Stimulated activated CD8-positive, alpha-beta memory T cell treated with anti-CD3 and anti-CD28 coated beads, Interleukin-4, amount 100 ng/mL, for 1 hour (primary cell): Measurements from ENCODE around the gene CDKN2D.

Experiments
- DNase-seq, 2 donors: peaks; one replicate each; pipeline ENCODE4 v3.0.0-alpha.2; 2020; ENCODE audit warnings: low read depth in 2 of 2, low spot score in 1 of 2

The CDKN2D gene

GRCh38 chr19:10521461-10522171 lies 47.2 kb downstream of the CDKN2D start:
- DNase-seq = no peak

DNA sequence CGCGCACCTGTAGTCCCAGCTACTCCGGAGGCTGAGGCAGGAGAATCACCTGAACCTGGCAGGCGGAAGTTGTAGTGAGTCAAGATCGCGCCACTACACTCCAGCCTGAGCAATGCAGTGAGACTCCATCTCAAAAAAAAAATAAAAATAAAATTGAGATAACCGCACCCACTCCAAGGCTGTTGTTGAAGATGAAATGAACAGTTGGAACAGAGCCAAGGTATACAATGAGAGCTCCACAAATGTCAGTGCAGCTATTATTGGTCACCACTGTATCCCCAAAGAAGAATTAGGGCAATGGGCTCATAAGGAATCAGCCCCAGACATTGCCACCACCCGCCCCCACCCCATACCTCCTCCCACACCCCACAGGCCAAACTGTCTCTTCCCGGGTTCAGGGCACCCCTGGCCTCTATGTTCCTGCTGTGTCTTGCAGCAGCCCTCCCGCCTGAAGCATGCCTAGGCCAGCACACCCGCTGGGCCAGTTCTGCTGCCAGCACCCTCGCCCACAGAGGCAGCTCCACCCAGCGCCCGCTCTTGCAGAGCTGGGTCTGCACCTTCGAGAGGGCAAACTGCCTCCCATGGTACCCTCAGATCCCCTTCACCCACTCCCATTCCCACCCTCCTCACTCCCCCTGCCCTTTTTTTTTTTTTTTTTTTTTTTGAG lies 48.0 kb downstream of the CDKN2D start:
- no peak for DNase-seq

DNA sequence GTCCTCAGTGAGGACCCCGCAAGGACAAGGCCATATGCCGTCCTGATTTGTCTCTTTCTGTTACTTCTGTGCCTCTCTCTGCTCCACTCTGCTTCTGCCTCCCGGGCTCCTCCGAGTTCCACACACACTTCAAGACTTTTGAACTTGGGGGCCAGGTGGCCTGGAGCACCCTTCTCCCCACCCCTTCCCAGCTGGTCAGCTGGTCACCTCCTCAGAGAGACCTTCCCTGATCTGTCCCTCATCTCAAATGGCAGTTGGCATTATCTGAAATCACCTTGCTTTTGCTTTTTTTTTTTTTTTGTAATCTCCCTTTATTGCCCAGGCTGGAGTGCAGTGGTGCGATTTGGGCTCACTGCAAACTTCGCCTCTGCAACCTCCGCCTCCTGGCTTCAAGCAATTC lies 49.4 kb downstream of the CDKN2D start:
- no peak for DNase-seq

DNA sequence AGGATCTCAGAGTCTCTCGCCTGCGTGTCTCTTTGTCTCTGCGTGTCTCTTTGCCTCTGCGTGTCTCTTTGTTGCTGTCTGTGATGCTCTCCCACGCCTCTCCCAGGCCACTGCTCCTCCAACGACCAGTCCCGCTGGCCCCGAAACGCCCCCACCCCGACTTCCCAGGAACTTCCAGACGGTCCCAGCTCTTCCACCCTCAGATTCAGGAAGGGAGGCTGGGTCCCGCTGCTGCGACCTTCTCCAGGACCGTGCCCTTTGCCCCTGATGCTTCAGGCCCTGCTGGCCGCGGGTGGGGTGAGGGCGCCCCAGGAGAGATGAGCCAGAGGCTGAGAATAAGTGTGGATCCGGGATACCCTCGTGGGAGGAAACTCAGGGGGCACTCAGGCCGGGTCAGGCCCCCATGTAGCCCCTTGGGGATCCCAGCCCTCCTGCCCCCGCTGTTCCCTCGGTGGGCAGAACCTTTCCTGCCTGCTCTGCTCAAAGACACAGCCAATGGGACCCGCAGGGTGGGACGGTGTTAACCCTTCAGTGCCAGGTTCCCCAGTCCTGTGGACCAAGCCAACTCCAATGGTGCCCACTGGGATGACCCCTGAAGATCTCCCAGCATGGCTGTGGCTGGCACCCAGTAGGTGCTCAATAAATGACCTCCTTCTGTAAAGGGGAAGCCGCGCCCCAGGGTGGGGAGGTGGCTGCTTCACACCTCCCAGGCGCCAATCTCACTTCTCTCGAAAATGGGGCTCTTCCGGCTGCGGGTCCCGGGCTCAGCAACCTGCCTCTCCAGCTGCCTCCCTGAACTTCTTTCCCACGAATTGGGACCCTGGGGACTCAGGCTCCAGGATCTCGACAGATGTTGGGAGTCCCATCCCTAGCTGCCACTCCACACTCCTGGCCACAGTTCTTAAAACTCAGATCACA lies 50.1 kb downstream of the CDKN2D start:
- DNase-seq = no peak

DNA sequence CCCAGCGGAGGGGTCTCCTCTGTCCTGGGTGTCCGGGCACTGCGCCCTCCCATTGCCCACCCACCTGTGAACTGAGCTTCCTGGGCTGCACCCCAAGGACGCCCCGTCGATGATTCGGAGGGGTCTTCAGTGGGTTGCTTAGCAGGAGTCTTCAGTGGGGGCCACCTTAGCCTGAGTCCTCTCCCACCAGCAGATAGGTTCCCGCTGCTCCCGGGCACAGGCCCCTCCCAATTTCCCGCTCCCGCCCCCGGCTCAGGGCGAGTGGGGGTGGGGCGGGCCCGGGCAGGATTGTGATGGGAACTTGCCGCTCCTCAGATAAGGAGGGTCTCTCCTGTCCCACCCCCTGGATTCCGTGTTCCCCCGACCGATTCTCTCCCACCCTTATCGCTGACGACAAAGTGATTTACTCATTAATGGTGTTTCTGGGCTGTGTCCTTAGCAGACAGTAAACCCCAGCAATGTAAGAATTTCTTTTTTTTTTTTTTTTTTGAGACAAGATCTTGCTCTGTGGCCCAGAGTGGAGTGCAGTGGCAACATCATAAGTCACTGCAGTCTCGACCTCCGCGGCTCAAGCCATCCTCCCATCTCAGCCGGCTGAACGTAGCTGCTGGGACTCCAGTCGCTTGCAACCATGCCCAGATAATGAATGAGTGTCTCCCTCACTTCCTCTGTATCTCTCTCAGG lies 50.9 kb downstream of the CDKN2D start:
- no peak for DNase-seq

DNA sequence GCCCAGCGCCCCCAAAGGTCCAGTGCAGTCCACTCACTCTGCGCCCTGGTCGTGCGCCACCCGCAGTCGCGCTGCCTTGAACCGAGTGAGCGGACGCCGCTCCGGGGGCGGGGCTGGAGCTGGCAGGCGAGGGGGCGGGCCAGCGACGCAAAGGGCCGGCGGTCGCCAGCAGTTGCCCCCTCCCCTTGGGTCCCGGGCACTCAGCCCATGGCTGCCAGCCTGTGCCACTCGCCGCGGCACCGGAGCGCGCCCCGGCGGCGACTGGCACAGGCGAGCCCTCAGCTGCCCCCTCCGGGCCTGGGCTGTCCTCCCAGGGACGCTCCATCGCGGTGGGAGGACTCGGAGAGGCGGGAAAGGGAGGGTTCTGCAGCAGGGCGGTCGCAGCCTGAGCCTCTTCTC lies 51.4 kb downstream of the CDKN2D start, which contains the start of gene S1PR5:
Gene S1PR5 (minus strand): TSS at position 87 of the 399 bp plus-strand sequence. CDS start 2,436 bp downstream, outside the sequence.
- DNase-seq = no peak

- no peak for DNase-seq
Measured at GRCh38 chr19:10516671-10517286, 52.0 kb downstream of the CDKN2D start.
